ENCODE results near the gene GARNL3. TPM values are rescaled to one million over a fixed set of nuclear protein-coding genes. Genes with fewer than 3 reads are reported as not detected.
A peak's percentile ranks its signal among the peaks of the same experiment; 100 is the strongest.

Gene GARNL3
- total and polyA plus RNA-seq, 2 of the 13 experiments (the other 11 are each of a cell fraction or from before 2014, with no cell fraction given): 3.9 to 11.0 TPM

DNA sequence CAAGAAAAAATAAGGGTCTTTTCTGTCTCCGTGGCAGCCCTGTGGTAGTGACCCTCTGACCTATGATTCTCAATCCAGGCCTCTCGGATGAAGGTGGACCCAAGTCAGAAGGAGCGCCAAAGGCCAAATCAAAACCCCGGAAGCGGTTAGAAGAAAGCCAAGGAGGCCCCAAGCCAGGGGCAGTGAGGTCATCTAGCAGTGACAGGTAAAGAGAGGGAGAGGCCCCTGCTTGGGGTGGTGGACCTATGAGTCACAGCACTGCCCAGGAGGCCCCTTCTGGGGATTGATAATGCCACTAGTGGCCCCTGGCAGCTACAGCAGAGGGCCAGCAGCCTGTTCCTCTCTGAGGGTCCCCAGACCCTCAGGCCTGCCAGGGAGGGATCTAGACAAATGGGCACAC lies 126.0 kb downstream of the GARNL3 start (continued):
- TF ChIP-seq, protein P1, sequence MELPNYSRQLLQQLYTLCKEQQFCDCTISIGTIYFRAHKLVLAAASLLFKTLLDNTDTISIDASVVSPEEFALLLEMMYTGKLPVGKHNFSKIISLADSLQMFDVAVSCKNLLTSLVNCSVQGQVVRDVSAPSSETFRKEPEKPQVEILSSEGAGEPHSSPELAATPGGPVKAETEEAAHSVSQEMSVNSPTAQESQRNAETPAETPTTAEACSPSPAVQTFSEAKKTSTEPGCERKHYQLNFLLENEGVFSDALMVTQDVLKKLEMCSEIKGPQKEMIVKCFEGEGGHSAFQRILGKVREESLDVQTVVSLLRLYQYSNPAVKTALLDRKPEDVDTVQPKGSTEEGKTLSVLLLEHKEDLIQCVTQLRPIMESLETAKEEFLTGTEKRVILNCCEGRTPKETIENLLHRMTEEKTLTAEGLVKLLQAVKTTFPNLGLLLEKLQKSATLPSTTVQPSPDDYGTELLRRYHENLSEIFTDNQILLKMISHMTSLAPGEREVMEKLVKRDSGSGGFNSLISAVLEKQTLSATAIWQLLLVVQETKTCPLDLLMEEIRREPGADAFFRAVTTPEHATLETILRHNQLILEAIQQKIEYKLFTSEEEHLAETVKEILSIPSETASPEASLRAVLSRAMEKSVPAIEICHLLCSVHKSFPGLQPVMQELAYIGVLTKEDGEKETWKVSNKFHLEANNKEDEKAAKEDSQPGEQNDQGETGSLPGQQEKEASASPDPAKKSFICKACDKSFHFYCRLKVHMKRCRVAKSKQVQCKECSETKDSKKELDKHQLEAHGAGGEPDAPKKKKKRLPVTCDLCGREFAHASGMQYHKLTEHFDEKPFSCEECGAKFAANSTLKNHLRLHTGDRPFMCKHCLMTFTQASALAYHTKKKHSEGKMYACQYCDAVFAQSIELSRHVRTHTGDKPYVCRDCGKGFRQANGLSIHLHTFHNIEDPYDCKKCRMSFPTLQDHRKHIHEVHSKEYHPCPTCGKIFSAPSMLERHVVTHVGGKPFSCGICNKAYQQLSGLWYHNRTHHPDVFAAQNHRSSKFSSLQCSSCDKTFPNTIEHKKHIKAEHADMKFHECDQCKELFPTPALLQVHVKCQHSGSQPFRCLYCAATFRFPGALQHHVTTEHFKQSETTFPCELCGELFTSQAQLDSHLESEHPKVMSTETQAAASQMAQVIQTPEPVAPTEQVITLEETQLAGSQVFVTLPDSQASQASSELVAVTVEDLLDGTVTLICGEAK (IDR thresholded peaks at IDR 0.05): no peak
- TF ChIP-seq, protein P1 (CRISPR knock-in tag; IDR thresholded peaks at IDR 0.05): peak; percentile 71; the same call in 1 of the 2 replicates
- TF ChIP-seq FOXJ3 (CRISPR knock-in tag; IDR thresholded peaks at IDR 0.05; ENCODE audit: borderline replicate concordance) (peak; percentile 34; the same call in 1 of the 2 replicates), DPF2 (CRISPR knock-in tag; IDR thresholded peaks at IDR 0.05; ENCODE audit: borderline replicate concordance, low read depth) (peak; percentile 61; the same call in 1 of the 2 replicates), ZNF354B (CRISPR knock-in tag; IDR thresholded peaks at IDR 0.05) (no peak), ESRRA (CRISPR knock-in tag; IDR thresholded peaks at IDR 0.05; ENCODE audit: low read depth) (peak; percentile 39; the same call in 1 of the 2 replicates), ZNF383 (CRISPR knock-in tag; IDR thresholded peaks at IDR 0.05; ENCODE audit: borderline replicate concordance) (no peak)
- TF ChIP-seq, protein P2, sequence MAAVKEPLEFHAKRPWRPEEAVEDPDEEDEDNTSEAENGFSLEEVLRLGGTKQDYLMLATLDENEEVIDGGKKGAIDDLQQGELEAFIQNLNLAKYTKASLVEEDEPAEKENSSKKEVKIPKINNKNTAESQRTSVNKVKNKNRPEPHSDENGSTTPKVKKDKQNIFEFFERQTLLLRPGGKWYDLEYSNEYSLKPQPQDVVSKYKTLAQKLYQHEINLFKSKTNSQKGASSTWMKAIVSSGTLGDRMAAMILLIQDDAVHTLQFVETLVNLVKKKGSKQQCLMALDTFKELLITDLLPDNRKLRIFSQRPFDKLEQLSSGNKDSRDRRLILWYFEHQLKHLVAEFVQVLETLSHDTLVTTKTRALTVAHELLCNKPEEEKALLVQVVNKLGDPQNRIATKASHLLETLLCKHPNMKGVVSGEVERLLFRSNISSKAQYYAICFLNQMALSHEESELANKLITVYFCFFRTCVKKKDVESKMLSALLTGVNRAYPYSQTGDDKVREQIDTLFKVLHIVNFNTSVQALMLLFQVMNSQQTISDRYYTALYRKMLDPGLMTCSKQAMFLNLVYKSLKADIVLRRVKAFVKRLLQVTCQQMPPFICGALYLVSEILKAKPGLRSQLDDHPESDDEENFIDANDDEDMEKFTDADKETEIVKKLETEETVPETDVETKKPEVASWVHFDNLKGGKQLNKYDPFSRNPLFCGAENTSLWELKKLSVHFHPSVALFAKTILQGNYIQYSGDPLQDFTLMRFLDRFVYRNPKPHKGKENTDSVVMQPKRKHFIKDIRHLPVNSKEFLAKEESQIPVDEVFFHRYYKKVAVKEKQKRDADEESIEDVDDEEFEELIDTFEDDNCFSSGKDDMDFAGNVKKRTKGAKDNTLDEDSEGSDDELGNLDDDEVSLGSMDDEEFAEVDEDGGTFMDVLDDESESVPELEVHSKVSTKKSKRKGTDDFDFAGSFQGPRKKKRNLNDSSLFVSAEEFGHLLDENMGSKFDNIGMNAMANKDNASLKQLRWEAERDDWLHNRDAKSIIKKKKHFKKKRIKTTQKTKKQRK (IDR thresholded peaks at IDR 0.05; ENCODE audit: low read length): no peak
- TF ChIP-seq, protein P3, sequence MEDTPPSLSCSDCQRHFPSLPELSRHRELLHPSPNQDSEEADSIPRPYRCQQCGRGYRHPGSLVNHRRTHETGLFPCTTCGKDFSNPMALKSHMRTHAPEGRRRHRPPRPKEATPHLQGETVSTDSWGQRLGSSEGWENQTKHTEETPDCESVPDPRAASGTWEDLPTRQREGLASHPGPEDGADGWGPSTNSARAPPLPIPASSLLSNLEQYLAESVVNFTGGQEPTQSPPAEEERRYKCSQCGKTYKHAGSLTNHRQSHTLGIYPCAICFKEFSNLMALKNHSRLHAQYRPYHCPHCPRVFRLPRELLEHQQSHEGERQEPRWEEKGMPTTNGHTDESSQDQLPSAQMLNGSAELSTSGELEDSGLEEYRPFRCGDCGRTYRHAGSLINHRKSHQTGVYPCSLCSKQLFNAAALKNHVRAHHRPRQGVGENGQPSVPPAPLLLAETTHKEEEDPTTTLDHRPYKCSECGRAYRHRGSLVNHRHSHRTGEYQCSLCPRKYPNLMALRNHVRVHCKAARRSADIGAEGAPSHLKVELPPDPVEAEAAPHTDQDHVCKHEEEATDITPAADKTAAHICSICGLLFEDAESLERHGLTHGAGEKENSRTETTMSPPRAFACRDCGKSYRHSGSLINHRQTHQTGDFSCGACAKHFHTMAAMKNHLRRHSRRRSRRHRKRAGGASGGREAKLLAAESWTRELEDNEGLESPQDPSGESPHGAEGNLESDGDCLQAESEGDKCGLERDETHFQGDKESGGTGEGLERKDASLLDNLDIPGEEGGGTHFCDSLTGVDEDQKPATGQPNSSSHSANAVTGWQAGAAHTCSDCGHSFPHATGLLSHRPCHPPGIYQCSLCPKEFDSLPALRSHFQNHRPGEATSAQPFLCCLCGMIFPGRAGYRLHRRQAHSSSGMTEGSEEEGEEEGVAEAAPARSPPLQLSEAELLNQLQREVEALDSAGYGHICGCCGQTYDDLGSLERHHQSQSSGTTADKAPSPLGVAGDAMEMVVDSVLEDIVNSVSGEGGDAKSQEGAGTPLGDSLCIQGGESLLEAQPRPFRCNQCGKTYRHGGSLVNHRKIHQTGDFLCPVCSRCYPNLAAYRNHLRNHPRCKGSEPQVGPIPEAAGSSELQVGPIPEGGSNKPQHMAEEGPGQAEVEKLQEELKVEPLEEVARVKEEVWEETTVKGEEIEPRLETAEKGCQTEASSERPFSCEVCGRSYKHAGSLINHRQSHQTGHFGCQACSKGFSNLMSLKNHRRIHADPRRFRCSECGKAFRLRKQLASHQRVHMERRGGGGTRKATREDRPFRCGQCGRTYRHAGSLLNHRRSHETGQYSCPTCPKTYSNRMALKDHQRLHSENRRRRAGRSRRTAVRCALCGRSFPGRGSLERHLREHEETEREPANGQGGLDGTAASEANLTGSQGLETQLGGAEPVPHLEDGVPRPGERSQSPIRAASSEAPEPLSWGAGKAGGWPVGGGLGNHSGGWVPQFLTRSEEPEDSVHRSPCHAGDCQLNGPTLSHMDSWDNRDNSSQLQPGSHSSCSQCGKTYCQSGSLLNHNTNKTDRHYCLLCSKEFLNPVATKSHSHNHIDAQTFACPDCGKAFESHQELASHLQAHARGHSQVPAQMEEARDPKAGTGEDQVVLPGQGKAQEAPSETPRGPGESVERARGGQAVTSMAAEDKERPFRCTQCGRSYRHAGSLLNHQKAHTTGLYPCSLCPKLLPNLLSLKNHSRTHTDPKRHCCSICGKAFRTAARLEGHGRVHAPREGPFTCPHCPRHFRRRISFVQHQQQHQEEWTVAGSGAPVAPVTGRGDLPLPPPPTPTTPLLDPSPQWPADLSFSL (CRISPR knock-in tag; IDR thresholded peaks at IDR 0.05): no peak
- TF ChIP-seq, protein P4, sequence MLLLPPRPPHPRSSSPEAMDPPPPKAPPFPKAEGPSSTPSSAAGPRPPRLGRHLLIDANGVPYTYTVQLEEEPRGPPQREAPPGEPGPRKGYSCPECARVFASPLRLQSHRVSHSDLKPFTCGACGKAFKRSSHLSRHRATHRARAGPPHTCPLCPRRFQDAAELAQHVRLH (CRISPR knock-in tag; IDR thresholded peaks at IDR 0.05; ENCODE audit: borderline replicate concordance, low read depth): no peak; the same call in 1 of the 2 replicates
